Tibial nerve (tissue), 4 donors: ENCODE data around the gene RTL5.

Experiments
- CTCF ChIP-seq, 5 experiments: fragments of 200-600 bp in 3 of 5; fragments of 450-650 bp in 2 of 5; sonication (generic) in 3 of 5; IDR thresholded peaks; one replicate each; pipeline ENCODE4 v1.5.1; 2016 to 2019; ENCODE audit warnings: antibody characterized with exemption in 5 of 5, mild to moderate bottlenecking in 3 of 5, moderate library complexity in 2 of 5
- EP300 ChIP-seq, 2 donors: sonication (generic); formaldehyde crosslinking; IDR thresholded peaks; one replicate each; pipeline ENCODE4 v1.6.1; 2017; ENCODE audit warnings: antibody characterized with exemption in 2 of 2, mild to moderate bottlenecking in 1 of 2
- POLR2A ChIP-seq, 2 donors: fragments of 450-650 bp; IDR thresholded peaks; one replicate each; pipeline ENCODE4 v1.6.1; 2017; ENCODE audit warnings: antibody characterized with exemption in 2 of 2, mild to moderate bottlenecking in 2 of 2, moderate library complexity in 2 of 2

- TF ChIP-seq CTCF (IDR thresholded peaks at IDR 0.05), result no peak
- TF ChIP-seq POLR2A (IDR thresholded peaks at IDR 0.05), result no peak
- no peak for TF ChIP-seq EP300 (IDR thresholded peaks at IDR 0.05)
Measured at GRCh38 chrX:72133851-72134546, 2.3 kb upstream of the RTL5 start.
